ENCODE measurements around the gene ENOPH1.
A peak's percentile ranks its signal among the peaks of the same experiment; 100 is the strongest.
"Not testable (repeated sequence)": the region's sequence is repeated elsewhere in the genome, so short reads cannot be mapped to it uniquely, and the experiment has no call there.

ENOPH1 gene

GRCh38 chr4:82450966-82451755 lies 20.8 kb downstream of the ENOPH1 start:
- H3K27ac ChIP-seq = no peak overlapping the region
- H3K4me3 ChIP-seq = no peak overlapping the region
- no peaks in the 10 kb centered on the region for H3K27me3 ChIP-seq
- H3K4me2 ChIP-seq = no peak overlapping the region
- no peaks in the 10 kb centered on the region for H3K4me1 ChIP-seq
- peaks cover 12 to 94% (median 43%) of the 10 kb centered on the region in 11 experiments; a peak in 20 of 22 replicates for H4K20me1 ChIP-seq
- H3K9me3 ChIP-seq (replicated peaks in 1 of 11) = no peaks in the 10 kb centered on the region
- peaks cover 77 to 99% (median 92%) of the 10 kb centered on the region in 11 experiments for H3K36me3 ChIP-seq
- TF ChIP-seq Cebpa-rat (IDR thresholded peaks at IDR 0.05) = no peak
- H3K9ac ChIP-seq = no peak overlapping the region

DNA sequence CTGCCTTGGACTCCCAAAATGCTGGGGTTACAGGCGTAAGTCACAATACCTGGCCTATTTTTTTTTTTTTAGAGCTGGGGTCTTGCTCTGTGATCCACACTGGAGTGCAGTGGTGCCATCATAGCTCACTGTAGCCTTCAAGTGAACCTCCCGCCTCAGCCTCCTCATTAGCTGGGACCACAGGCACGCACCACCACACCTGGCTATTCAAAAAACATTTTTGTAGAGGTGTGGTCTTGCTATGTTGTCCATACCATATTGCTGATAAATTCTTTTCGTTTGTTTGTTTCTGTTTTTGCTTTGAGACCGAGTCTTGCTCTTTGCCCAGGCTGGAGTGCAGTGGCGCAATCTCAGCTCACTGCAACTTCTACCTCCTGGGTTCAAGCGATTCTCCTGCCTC lies 21.6 kb downstream of the ENOPH1 start:
- no peaks in the 10 kb centered on the region for H3K4me1 ChIP-seq
- no peak overlapping the region for H3K4me3 ChIP-seq
- no peaks in the 10 kb centered on the region for H3K9me3 ChIP-seq (replicated peaks in 1 of 11)
- H4K20me1 ChIP-seq = peaks cover 10 to 86% (median 38%) of the 10 kb centered on the region in 11 experiments; a peak in 19 of 22 replicates
- H3K9ac ChIP-seq = no peak overlapping the region
- no peak overlapping the region for H3K4me2 ChIP-seq
- H3K27ac ChIP-seq = no peak overlapping the region
- no peak for TF ChIP-seq Cebpa-rat (IDR thresholded peaks at IDR 0.05)
- peaks cover 86 to 100% (median 98%) of the 10 kb centered on the region in 11 experiments for H3K36me3 ChIP-seq
- no peaks in the 10 kb centered on the region for H3K27me3 ChIP-seq

DNA sequence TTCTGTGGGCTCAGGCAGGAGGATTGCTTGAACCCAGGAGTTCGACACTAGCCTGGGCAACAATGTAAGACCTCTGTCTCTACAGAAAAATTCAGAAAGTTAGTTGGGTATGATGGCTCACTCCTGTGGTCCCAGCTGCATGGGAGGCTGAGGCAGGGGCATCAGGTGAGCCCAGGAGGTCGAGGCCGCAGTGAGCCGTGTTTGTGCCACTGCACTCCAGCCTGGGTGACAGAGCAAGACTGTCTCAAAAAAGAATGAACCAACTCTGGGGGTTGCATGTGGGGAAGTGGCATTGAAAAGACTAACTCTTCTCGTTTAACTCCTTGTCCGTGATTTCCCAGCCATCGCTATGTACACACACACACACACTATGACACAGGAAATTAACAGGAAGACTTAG lies 26.9 kb downstream of the ENOPH1 start:
- no peak for TF ChIP-seq Cebpa-rat (IDR thresholded peaks at IDR 0.05)
- H3K4me3 ChIP-seq = no peak overlapping the region
- no peaks in the 10 kb centered on the region for H3K27me3 ChIP-seq
- no peaks in the 10 kb centered on the region for H3K9me3 ChIP-seq (replicated peaks in 1 of 11)
- no peak overlapping the region for H3K27ac ChIP-seq
- 0 out of 22 replicates have a peak overlapping the region, but pooled peaks of 1 of the 11 experiments have one; percentile 12 for H3K9ac ChIP-seq
- H3K4me1 ChIP-seq = peaks cover 0 to 14% (median 0%) of the 10 kb centered on the region in 10 experiments; a peak in 6 of 20 replicates
- peaks cover 0 to 67% (median 39%) of the 10 kb centered on the region in 11 experiments; a peak in 13 of 22 replicates for H4K20me1 ChIP-seq
- peaks cover 74 to 100% (median 95%) of the 10 kb centered on the region in 11 experiments for H3K36me3 ChIP-seq
- no peak overlapping the region for H3K4me2 ChIP-seq

DNA sequence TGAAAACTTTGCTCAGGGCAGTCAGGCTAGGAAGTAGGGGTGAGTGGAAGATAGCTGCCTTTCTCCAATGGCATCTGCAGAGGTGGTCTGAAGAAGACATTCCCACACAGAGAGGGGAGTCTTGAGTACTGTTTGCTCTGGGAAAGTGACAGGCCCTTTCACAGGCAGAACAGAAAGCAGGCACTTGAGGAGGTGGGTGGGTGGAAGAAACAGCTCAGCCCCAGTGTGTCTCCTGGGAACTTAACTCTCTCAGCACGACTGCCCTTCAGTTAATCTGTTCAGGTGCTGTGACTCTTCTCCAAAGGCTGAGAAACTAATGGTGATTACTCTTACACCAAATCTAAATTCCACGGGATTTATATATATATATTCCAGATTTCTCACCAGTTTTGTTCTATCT lies 28.3 kb downstream of the ENOPH1 start:
- Histone ChIP-seq H4K20me1 (peaks cover 0 to 52% (median 26%) of the 10 kb centered on the region in 11 experiments; a peak in 13 of 22 replicates), H3K36me3 (peaks cover 70 to 97% (median 91%) of the 10 kb centered on the region in 11 experiments), H3K27ac (no peak overlapping the region), H3K9me3 (replicated peaks in 1 of 11) (no peaks in the 10 kb centered on the region), H3K4me3 (no peak overlapping the region), H3K4me1 (peaks cover 0 to 14% (median 0%) of the 10 kb centered on the region in 10 experiments; a peak in 6 of 20 replicates), H3K9ac (peak overlapping the region in 2 of 11 experiments; percentile 7 to 33; a peak in 3 of 22 replicates), H3K4me2 (0 out of 22 replicates have a peak overlapping the region, but pooled peaks of 1 of the 11 experiments have one; percentile 17), H3K27me3 (no peaks in the 10 kb centered on the region)
- no peak for TF ChIP-seq Cebpa-rat (IDR thresholded peaks at IDR 0.05)

- Histone ChIP-seq H3K4me1 (peaks cover 0 to 14% (median 4%) of the 10 kb centered on the region in 10 experiments; a peak in 7 of 20 replicates), H3K9me3 (replicated peaks in 1 of 11) (peaks cover 0 to 6% (median under 1%) of the 10 kb centered on the region in 11 experiments; a peak in 5 of 22 replicates), H3K36me3 (peaks cover 47 to 97% (median 86%) of the 10 kb centered on the region in 11 experiments), H3K27me3 (no peaks in the 10 kb centered on the region), H3K27ac (no peak overlapping the region), H4K20me1 (peaks cover 0 to 33% (median 21%) of the 10 kb centered on the region in 11 experiments; a peak in 11 of 22 replicates), H3K9ac (no peak overlapping the region), H3K4me2 (no peak overlapping the region), H3K4me3 (no peak overlapping the region)
- no peak for TF ChIP-seq Cebpa-rat (IDR thresholded peaks at IDR 0.05)
Observed at GRCh38 chr4:82461710-82462109, 31.3 kb downstream of the ENOPH1 start.

DNA sequence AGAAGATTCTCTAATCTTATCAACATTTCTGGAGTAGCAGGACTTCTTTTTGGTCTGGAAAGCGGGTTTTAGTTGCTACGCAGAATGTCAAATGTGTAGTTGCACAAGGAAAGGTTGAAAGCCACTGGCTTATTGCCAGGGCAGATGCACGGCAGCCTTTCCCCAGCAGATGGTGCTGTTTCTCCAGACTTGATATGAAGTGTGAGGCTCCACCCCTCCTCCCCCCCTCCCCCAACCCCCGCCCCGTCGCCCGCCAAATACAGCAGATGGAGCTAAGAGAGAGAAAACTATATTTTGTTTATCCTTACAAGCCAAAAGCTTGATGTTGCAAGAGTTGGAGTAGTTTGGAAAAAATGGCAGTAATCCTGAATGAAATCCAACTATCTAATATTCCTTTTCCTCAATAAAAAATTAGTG lies 32.0 kb downstream of the ENOPH1 start:
- no peak for TF ChIP-seq Cebpa-rat (IDR thresholded peaks at IDR 0.05)
- H3K36me3 ChIP-seq = peaks cover 42 to 97% (median 86%) of the 10 kb centered on the region in 11 experiments
- H3K4me3 ChIP-seq = no peak overlapping the region
- peaks cover 0 to 29% (median 15%) of the 10 kb centered on the region in 11 experiments; a peak in 11 of 22 replicates for H4K20me1 ChIP-seq
- no peak overlapping the region for H3K27ac ChIP-seq
- H3K27me3 ChIP-seq = no peaks in the 10 kb centered on the region
- no peak overlapping the region for H3K4me2 ChIP-seq
- H3K9ac ChIP-seq = no peak overlapping the region
- peaks cover 2 to 13% (median 7%) of the 10 kb centered on the region in 11 experiments for H3K9me3 ChIP-seq (replicated peaks in 1 of 11)
- H3K4me1 ChIP-seq = peaks cover 0 to 14% (median 4%) of the 10 kb centered on the region in 10 experiments; a peak in 7 of 20 replicates

DNA sequence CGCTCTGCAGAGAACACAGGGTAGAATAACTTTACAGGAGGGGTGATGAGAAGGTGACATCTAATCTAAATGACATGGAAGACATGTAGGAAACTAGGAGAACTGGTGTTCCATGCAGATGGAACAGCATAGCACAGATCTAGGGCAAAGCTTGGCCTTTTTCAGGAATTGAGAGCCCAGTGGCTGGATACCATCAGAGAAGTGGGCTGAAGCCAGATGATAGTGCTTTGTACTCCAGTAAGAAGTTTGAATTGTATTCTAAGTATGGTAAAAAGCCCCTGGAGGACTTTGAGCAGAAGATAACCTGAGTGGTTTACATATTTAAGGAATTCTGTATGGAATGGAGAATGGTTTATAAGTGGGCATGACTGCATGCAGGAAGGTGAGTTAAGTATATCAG lies 32.8 kb downstream of the ENOPH1 start:
- Histone ChIP-seq H3K9ac (no peak overlapping the region), H3K27ac (no peak overlapping the region), H3K36me3 (peaks cover 42 to 97% (median 86%) of the 10 kb centered on the region in 11 experiments), H3K9me3 (replicated peaks in 1 of 11) (peaks cover 10 to 21% (median 15%) of the 10 kb centered on the region in 11 experiments), H3K27me3 (no peaks in the 10 kb centered on the region), H4K20me1 (peaks cover 0 to 24% (median 12%) of the 10 kb centered on the region in 11 experiments; a peak in 8 of 22 replicates), H3K4me3 (no peak overlapping the region), H3K4me1 (peaks cover 0 to 9% (median 3%) of the 10 kb centered on the region in 10 experiments; a peak in 7 of 20 replicates), H3K4me2 (no peak overlapping the region)
- no peak for TF ChIP-seq Cebpa-rat (IDR thresholded peaks at IDR 0.05)

DNA sequence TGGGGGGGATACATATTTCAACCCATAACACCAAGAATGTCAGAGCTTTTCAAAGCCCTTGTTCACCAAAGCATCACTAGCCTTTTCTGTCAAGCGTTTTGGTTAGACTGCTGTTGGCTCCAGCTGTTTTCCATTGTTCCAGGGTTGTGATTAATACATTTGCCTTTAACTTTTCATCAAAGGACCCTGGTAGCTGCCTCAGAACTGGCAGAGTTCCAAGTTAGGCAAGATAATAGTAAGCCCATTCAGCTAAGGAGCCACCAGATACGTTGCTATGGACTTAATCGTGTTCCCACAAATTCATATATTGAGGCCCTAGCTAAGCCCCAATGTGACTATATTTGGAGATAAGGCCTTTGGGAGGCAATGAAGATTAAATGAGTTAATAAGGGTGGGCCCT lies 37.1 kb downstream of the ENOPH1 start:
- Histone ChIP-seq H3K27me3 (no peaks in the 10 kb centered on the region), H3K36me3 (peaks cover 18 to 97% (median 50%) of the 10 kb centered on the region in 11 experiments), H3K4me1 (peaks cover 0 to 8% (median 0%) of the 10 kb centered on the region in 10 experiments; a peak in 1 of 20 replicates), H3K4me3 (no peak overlapping the region), H3K27ac (no peak overlapping the region), H4K20me1 (no peaks in the 10 kb centered on the region), H3K9me3 (replicated peaks in 1 of 11) (peaks cover 12 to 24% (median 17%) of the 10 kb centered on the region in 11 experiments), H3K9ac (no peak overlapping the region), H3K4me2 (no peak overlapping the region)
- no peak for TF ChIP-seq Cebpa-rat (IDR thresholded peaks at IDR 0.05)

DNA sequence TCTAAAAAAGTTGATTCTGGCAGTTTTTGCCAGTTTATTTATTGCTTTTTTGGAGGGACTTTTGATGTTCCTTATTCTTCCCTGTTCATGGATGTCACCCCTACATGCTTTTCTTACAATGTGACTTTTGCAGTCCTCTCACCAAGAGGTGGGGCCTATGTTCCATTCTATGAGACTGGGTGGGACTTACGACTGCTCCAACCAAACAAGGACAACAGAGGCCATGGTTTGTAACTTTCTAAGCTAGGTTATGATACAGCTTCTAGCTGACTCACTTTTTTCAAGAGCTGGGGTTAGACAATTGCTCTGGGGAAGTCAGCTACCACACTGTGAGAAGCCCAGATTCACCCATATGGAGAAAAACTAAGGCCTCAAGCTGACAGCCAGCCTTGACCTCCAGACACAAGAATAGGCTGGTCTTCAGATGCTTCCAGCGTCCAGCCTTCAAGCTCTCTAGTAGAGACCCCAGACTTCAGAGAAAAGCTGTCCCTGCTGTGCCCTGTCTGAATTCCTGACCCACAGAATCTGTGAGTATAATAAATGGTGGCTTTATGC lies 39.5 kb downstream of the ENOPH1 start:
- no peak for TF ChIP-seq Cebpa-rat (IDR thresholded peaks at IDR 0.05)
- no peaks in the 10 kb centered on the region for H3K27me3 ChIP-seq
- peaks cover 12 to 24% (median 17%) of the 10 kb centered on the region in 11 experiments for H3K9me3 ChIP-seq (replicated peaks in 1 of 11)
- H4K20me1 ChIP-seq = no peaks in the 10 kb centered on the region
- peaks cover 0 to under 1% (median 0%) of the 10 kb centered on the region in 10 experiments; a peak in 1 of 20 replicates for H3K4me1 ChIP-seq
- H3K4me2 ChIP-seq = no peak overlapping the region
- peaks cover 10 to 75% (median 38%) of the 10 kb centered on the region in 11 experiments for H3K36me3 ChIP-seq
- H3K9ac ChIP-seq = no peak overlapping the region
- H3K4me3 ChIP-seq = no peak overlapping the region
- no peak overlapping the region for H3K27ac ChIP-seq

DNA sequence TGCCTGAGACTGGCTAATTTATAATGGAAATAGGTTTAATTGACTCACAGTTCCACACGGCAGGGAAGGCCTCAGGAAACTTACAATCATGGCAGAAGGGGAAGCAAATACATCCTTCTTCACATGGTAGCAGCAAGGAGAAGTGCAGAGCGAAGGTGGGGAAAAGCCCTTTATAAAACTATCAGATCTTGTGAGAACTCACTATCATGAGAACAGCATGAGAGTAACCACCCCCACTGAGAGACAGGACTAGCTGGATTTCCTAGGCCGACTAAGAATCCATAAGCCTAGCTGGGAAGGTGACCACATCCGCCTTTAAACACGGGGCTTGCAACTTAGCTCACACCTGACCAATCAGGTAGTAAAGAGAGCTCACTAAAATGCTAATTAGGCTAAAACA lies 42.7 kb downstream of the ENOPH1 start:
- not testable (repeated sequence) for H3K27ac ChIP-seq; H4K20me1 ChIP-seq; H3K27me3 ChIP-seq; H3K4me3 ChIP-seq; H3K4me2 ChIP-seq; H3K9me3 ChIP-seq (replicated peaks in 1 of 11); H3K9ac ChIP-seq; H3K4me1 ChIP-seq
- H3K36me3 ChIP-seq = peaks cover 2 to 43% (median 11%) of the 10 kb centered on the region in 11 experiments; a peak in 21 of 22 replicates

Measured in BLaER1 treated with 17β-estradiol and CSF1 and Interleukin-3, amounts not matched to agents 10 nM and 100 nM (cell line).